ENCODE data around the gene TPX2. TPM values are rescaled to one million over a fixed set of nuclear protein-coding genes. Genes with fewer than 3 reads are reported as not detected.

Gene TPX2
- total RNA-seq, 4 donors from 2014 or later: 3.2 to 15.7 (median 7.8) TPM

DNA sequence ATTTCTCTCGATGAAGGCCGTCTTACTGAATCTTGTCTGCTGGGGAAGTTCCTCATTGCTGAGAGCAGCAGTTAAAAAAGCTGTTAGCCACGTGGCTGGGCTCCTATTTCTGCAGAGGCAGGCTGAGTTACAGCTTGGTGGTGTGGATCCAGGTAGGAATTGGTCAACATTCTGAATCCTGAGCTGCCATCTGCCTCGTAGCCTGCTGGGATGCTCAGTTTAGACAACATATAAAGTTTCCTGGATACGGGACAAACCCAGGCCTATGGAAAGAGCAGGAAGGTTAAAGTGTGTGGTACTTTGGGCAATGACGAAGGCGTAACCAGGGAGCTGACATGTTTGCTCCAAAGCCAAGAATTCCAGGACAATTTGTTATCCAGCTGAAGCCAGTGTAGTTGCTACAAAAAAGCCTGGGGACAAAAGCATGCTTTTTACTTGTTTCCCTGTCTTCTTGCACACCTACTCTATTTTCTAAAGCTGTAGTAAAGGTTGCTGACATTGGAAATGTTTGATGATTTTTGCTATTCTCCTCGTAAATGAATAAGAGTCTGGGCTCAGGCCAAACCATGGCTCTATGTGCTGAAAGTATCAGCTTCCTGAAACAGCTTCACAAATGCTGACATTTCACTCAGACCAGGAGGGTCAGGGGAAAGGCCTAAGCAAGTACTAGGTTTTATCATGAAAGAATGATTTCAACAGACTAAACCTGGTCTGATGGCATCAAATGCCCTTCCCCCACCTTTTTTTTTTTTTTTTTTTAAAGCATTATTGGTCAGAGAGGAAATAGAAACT lies 67.7 kb downstream of the TPX2 start:
- in situ Hi-C loops (cut with MboI; ENCODE audit: low pct_ligation_motif_present in 1 of 4, low pct_unique_long_range_greater_than_20kb in 1 of 4, low sequenced_read_pairs in 3 of 4) (no loop called here), intact Hi-C loops (cut with DNase I; ENCODE audit: low total_unique reads) (no loop called here)
- Histone ChIP-seq H3K36me3 (no peaks in the 10 kb centered on the region), H3K27me3 (no peaks in the 10 kb centered on the region), H3K4me1 (no peaks in the 10 kb centered on the region), H3K9me3 (no peaks in the 10 kb centered on the region), H3K27ac (no peak overlapping the region), H3K4me3 (no peak overlapping the region)
- WGBS, 2 donors (ENCODE audit: low coverage in 1 of 2): 88 to 90% methylated on average over 2 to 8 of the region's 8 CpGs
- TF ChIP-seq, protein P1, sequence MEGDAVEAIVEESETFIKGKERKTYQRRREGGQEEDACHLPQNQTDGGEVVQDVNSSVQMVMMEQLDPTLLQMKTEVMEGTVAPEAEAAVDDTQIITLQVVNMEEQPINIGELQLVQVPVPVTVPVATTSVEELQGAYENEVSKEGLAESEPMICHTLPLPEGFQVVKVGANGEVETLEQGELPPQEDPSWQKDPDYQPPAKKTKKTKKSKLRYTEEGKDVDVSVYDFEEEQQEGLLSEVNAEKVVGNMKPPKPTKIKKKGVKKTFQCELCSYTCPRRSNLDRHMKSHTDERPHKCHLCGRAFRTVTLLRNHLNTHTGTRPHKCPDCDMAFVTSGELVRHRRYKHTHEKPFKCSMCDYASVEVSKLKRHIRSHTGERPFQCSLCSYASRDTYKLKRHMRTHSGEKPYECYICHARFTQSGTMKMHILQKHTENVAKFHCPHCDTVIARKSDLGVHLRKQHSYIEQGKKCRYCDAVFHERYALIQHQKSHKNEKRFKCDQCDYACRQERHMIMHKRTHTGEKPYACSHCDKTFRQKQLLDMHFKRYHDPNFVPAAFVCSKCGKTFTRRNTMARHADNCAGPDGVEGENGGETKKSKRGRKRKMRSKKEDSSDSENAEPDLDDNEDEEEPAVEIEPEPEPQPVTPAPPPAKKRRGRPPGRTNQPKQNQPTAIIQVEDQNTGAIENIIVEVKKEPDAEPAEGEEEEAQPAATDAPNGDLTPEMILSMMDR (IDR thresholded peaks at IDR 0.05): no peak
- TF ChIP-seq POLR2A (IDR thresholded peaks at IDR 0.05) (no peak), EP300 (IDR thresholded peaks at IDR 0.05; ENCODE audit: low read depth) (no peak), POLR2AphosphoS5 (IDR thresholded peaks at IDR 0.05) (no peak)
- no peak for DNase-seq

DNA sequence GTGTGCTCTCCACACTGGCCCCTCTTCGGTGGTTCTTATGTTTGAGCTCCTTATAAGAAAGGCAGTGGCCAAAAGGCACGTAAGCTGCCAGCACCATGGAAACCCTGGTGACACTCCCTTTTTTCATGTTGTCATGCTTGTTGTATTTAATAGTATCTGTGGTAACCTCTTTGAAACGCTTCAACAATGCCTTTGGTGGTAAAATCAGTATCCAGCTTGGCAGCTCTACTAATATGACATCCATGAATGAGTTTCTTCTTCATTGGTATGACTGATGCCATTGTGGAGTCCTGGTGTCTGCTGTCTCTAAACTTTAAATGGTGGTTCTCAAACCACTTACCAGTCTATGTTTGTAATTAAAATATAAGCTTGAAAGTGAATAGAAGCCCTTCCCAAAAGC lies 69.4 kb downstream of the TPX2 start:
- no peak for TF ChIP-seq POLR2A (IDR thresholded peaks at IDR 0.05)
- intact Hi-C loops (cut with DNase I; ENCODE audit: low total_unique reads): no loop called here
- Histone ChIP-seq H3K9me3 (no peaks in the 10 kb centered on the region), H3K4me1 (no peaks in the 10 kb centered on the region), H3K4me3 (no peak overlapping the region), H3K36me3 (no peaks in the 10 kb centered on the region), H3K27ac (no peak overlapping the region), H3K27me3 (no peaks in the 10 kb centered on the region)
- in situ Hi-C loops (cut with MboI; ENCODE audit: low pct_ligation_motif_present in 1 of 4, low pct_unique_long_range_greater_than_20kb in 1 of 4, low sequenced_read_pairs in 3 of 4): no loop called here
- no peak for DNase-seq
- 90 to 94% methylated on average over 2 to 3 of the region's 3 CpGs for WGBS, 2 donors (ENCODE audit: low coverage in 1 of 2)

DNA sequence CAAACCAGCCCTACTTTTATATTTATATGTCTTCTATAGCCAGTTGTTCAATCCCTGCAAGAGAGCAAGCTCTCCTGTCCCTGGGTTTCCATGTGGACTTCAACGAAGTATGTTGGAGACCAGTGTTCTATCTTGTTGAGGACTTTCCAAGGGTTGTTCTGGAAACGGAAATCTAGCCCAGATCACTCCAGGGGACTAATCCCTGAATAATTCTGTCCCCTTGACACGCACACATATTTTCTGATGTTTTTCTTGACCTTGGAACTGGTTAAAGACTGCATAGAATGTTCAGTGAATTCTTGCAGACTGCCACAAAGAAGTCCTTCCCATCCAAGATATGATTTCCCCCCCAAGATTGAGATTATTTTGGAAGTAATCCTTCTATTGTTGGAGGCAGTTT lies 70.6 kb downstream of the TPX2 start:
- Histone ChIP-seq H3K27ac (no peak overlapping the region), H3K4me3 (no peak overlapping the region), H3K36me3 (no peaks in the 10 kb centered on the region), H3K4me1 (no peaks in the 10 kb centered on the region), H3K9me3 (no peaks in the 10 kb centered on the region), H3K27me3 (no peaks in the 10 kb centered on the region)
- in situ Hi-C loops (cut with MboI; ENCODE audit: low pct_ligation_motif_present in 1 of 4, low pct_unique_long_range_greater_than_20kb in 1 of 4, low sequenced_read_pairs in 3 of 4): no loop called here
- WGBS, 2 donors (ENCODE audit: low coverage in 1 of 2): 79 to 86% methylated on average over 3 of the region's 3 CpGs
- no peak for DNase-seq
- TF ChIP-seq POLR2AphosphoS5 (IDR thresholded peaks at IDR 0.05) (no peak), EP300 (IDR thresholded peaks at IDR 0.05; ENCODE audit: low read depth) (no peak), POLR2A (IDR thresholded peaks at IDR 0.05) (no peak)
- TF ChIP-seq, protein P1 (IDR thresholded peaks at IDR 0.05): no peak
- intact Hi-C loops (cut with DNase I; ENCODE audit: low total_unique reads): no loop called here

DNA sequence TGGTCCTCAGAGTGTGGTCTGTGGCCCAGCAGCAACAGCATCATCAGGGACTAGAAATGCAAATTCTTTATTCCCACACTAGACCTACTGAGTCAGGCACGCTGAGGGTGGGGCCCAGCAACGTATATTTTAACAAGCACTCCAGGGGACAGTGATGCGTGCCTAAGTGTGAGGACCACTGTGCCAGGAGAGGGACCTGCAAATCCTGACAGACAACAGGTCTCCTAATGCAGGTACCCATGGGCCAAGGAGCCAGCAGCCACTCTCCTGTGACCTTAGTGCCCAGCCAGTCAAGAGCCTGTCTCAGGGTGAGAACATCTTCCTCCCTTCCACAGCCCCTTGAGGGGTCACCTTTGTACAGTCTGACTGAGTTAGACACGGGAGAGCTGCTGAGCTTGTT lies 72.1 kb downstream of the TPX2 start:
- H3K4me3 ChIP-seq: no peak overlapping the region
- no peak for DNase-seq
- TF ChIP-seq POLR2A (IDR thresholded peaks at IDR 0.05) (no peak), POLR2AphosphoS5 (IDR thresholded peaks at IDR 0.05) (no peak), EP300 (IDR thresholded peaks at IDR 0.05; ENCODE audit: low read depth) (no peak)
- TF ChIP-seq, protein P1 (IDR thresholded peaks at IDR 0.05): no peak
- no peaks in the 10 kb centered on the region for H3K9me3 ChIP-seq
- no peak overlapping the region for H3K27ac ChIP-seq
- in situ Hi-C loops (cut with MboI; ENCODE audit: low pct_ligation_motif_present in 1 of 4, low pct_unique_long_range_greater_than_20kb in 1 of 4, low sequenced_read_pairs in 3 of 4) (no loop called here), intact Hi-C loops (cut with DNase I; ENCODE audit: low total_unique reads) (no loop called here)
- H3K27me3 ChIP-seq: no peaks in the 10 kb centered on the region
- no peaks in the 10 kb centered on the region for H3K36me3 ChIP-seq
- H3K4me1 ChIP-seq: peaks cover 0 to 8% (median 7%) of the 10 kb centered on the region in 4 donors
- 94% methylated on average over 4 of the region's 4 CpGs; no CpG with 5 or more reads in 1 of the 2 donors for WGBS, 2 donors (ENCODE audit: low coverage in 1 of 2)
